ENCODE results near the gene TCF25. TPM values are rescaled to one million over a fixed set of nuclear protein-coding genes. Genes with fewer than 3 reads are reported as not detected.

TCF25 gene
- polyA plus RNA-seq, 1 donor (not counting 4 experiments of a cell fraction or from before 2014, with no cell fraction given), result 103 TPM

DNA sequence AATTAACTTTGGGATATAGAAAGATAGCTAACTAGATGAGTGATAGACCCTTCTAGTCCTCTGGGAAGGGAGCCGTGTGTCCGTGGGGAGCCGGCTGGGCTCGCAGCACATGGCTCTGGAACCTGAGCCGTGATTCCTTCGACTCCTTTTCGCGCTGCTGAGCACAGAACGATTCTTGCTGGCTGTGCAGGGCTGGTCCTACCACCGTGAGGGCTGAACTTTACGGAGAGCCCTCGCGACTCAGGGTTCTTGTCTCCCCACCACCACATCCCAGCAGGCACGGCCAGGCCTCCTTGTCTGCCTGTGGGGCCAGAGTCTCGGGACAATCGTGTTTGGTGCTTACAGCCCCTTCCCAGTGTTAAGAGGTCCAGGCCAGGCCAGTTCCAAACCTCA is 13.8 kb upstream of the TCF25 start:
- Histone ChIP-seq H2AFZ (ENCODE audit: control insufficient read depth, low read length) (no peak overlapping the region), H3K79me2 (ENCODE audit: control insufficient read depth, insufficient read depth, low read length) (no peaks in the 10 kb centered on the region), H3K4me3 (ENCODE audit: control insufficient read depth in 2 of 3, extremely low read depth in 1 of 3, insufficient read depth in 2 of 3, low read depth in 1 of 3, low read length in 3 of 3) (no peak overlapping the region), H3K9me1 (ENCODE audit: control insufficient read depth, extremely low read depth, insufficient read depth, low read length) (no peaks in the 10 kb centered on the region), H3K9me3 (ENCODE audit: control insufficient read depth, low read depth, low read length) (no peaks in the 10 kb centered on the region), H4K20me1 (ENCODE audit: control insufficient read depth, extremely low read depth, insufficient read depth, low read length) (no peaks in the 10 kb centered on the region), H3K4me1 (ENCODE audit: control insufficient read depth, extremely low read depth, insufficient read depth, low read length) (peaks cover 15% of the 10 kb centered on the region), H3K27ac (ENCODE audit: control insufficient read depth, insufficient read depth, low read length) (no peak overlapping the region), H3K27me3 (ENCODE audit: control insufficient read depth, extremely low read depth, insufficient read depth, low read length) (no peaks in the 10 kb centered on the region), H3K9ac (ENCODE audit: control insufficient read depth, extremely low read depth, insufficient read depth, low read length) (no peak overlapping the region), H3K36me3 (ENCODE audit: control insufficient read depth in 2 of 2, extremely low read depth in 1 of 2, insufficient read depth in 2 of 2, low read length in 2 of 2) (no peaks in the 10 kb centered on the region), H3K4me2 (ENCODE audit: control insufficient read depth, extremely low read depth, insufficient read depth, low read depth, low read length) (no peak overlapping the region)
- TF ChIP-seq, protein P1, sequence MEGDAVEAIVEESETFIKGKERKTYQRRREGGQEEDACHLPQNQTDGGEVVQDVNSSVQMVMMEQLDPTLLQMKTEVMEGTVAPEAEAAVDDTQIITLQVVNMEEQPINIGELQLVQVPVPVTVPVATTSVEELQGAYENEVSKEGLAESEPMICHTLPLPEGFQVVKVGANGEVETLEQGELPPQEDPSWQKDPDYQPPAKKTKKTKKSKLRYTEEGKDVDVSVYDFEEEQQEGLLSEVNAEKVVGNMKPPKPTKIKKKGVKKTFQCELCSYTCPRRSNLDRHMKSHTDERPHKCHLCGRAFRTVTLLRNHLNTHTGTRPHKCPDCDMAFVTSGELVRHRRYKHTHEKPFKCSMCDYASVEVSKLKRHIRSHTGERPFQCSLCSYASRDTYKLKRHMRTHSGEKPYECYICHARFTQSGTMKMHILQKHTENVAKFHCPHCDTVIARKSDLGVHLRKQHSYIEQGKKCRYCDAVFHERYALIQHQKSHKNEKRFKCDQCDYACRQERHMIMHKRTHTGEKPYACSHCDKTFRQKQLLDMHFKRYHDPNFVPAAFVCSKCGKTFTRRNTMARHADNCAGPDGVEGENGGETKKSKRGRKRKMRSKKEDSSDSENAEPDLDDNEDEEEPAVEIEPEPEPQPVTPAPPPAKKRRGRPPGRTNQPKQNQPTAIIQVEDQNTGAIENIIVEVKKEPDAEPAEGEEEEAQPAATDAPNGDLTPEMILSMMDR (optimal IDR thresholded peaks at IDR 0.05 in 1 of 3, IDR thresholded peaks at IDR 0.05 in 1 of 3, conservative IDR thresholded peaks at IDR 0.05 in 1 of 3; ENCODE audit: extremely low read depth in 1 of 3, insufficient read depth in 2 of 3, low read length in 3 of 3), result no peak
- no peak for TF ChIP-seq EZH2 (IDR thresholded peaks at IDR 0.05; ENCODE audit: low read length)
- DNase-seq (ENCODE audit: low read depth, low spot score), result no peak
- dilution Hi-C loops (cut with MboI; ENCODE audit: extremely low pct_ligation_motif_present, low sequenced_read_pairs), result no loop called here
- FAIRE-seq, result no peak

DNA sequence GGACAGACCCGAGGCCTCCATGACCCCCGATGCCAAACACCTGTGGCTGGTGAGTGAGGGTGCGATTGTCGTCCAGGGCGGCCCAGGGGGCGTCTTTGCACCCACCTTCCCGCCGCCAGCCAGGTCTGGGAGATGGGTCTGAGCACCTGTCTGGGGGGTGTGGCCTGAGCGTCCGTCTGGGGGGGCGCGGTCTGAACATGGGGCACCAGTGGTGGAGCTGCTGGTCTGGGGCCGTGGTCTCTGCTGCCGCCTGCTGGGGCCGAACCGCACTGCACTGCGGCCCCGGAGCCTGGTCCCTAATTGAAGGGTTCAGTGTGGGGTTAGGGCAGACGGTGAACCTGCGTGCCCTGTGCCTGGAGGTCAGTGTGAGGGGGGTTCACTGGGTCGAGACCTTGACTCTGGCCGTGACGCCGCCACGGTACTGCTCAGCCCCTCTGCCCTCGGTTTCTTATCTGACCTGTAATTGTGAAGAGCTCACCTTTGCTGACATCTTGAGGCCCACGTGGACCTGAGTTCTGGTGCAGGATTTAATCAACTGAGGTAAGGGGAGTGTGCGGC is 12.6 kb upstream of the TCF25 start:
- H3K36me3 ChIP-seq (ENCODE audit: control insufficient read depth in 2 of 2, extremely low read depth in 1 of 2, insufficient read depth in 2 of 2, low read length in 2 of 2), result no peaks in the 10 kb centered on the region
- H3K79me2 ChIP-seq (ENCODE audit: control insufficient read depth, insufficient read depth, low read length), result no peaks in the 10 kb centered on the region
- H3K9ac ChIP-seq (ENCODE audit: control insufficient read depth, extremely low read depth, insufficient read depth, low read length), result no peak overlapping the region
- no peak overlapping the region for H3K4me2 ChIP-seq (ENCODE audit: control insufficient read depth, extremely low read depth, insufficient read depth, low read depth, low read length)
- no peak overlapping the region for H3K27ac ChIP-seq (ENCODE audit: control insufficient read depth, insufficient read depth, low read length)
- no peak for DNase-seq (ENCODE audit: low read depth, low spot score)
- H2AFZ ChIP-seq (ENCODE audit: control insufficient read depth, low read length), result no peak overlapping the region
- peaks cover 16% of the 10 kb centered on the region for H3K4me1 ChIP-seq (ENCODE audit: control insufficient read depth, extremely low read depth, insufficient read depth, low read length)
- no peaks in the 10 kb centered on the region for H3K9me3 ChIP-seq (ENCODE audit: control insufficient read depth, low read depth, low read length)
- FAIRE-seq, result no peak
- no peaks in the 10 kb centered on the region for H4K20me1 ChIP-seq (ENCODE audit: control insufficient read depth, extremely low read depth, insufficient read depth, low read length)
- H3K4me3 ChIP-seq (ENCODE audit: control insufficient read depth in 2 of 3, extremely low read depth in 1 of 3, insufficient read depth in 2 of 3, low read depth in 1 of 3, low read length in 3 of 3), result no peak overlapping the region
- TF ChIP-seq, protein P1 (optimal IDR thresholded peaks at IDR 0.05 in 1 of 3, IDR thresholded peaks at IDR 0.05 in 1 of 3, conservative IDR thresholded peaks at IDR 0.05 in 1 of 3; ENCODE audit: extremely low read depth in 1 of 3, insufficient read depth in 2 of 3, low read length in 3 of 3), result peak; percentile 83 to 99 (median 98)
- no peak for TF ChIP-seq EZH2 (IDR thresholded peaks at IDR 0.05; ENCODE audit: low read length)
- H3K27me3 ChIP-seq (ENCODE audit: control insufficient read depth, extremely low read depth, insufficient read depth, low read length), result no peaks in the 10 kb centered on the region
- H3K9me1 ChIP-seq (ENCODE audit: control insufficient read depth, extremely low read depth, insufficient read depth, low read length), result no peaks in the 10 kb centered on the region
- dilution Hi-C loops (cut with MboI; ENCODE audit: extremely low pct_ligation_motif_present, low sequenced_read_pairs), result no loop called here
